Measurements from ENCODE around the gene NUDT1.
A peak's percentile ranks its signal among the peaks of the same experiment; 100 is the strongest.

Gene NUDT1

DNA sequence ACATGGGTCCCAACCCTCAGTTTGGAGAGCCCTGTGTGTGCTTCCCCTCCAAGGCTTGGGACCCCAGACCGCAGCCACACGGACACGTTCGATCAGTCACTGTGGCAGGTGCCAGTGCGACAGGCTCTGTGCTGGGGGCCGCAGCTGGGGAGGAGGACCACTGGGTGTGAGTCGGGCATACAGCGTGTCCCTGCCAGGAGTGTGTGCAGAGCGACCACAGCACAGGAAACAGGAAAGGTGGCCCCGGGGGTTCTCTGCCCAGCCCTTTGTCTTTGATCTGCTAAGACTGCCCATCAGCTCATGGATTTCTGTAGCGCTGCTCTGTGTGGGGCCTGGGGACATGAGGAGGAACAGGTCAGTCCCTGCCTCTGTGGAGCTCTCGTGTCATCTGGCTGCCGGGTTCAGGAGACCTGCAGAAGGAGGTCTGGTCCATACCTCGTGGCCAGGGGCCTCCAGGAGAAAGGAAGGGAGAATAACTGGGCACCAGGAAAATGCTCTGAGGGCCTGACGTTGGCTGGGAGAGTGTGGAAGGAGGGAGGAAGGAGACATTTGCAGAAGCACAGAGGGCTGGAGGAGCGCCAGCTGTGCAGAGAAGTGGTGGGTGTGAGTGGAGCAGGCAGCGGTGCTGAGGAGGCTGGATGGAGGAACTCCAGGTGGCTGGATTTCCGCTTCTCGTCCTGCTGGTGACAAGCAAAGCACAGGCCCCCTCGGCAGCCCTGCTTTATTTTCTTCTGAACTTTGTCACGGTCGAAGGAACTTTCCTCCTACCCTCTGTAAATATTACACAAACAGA, 4.1 kb downstream of the NUDT1 start:
- H4K8ac ChIP-seq (ENCODE audit: low read depth, low read length), result no peak overlapping the region
- H3K9ac ChIP-seq (ENCODE audit: low read length), result no peak overlapping the region
- no peaks in the 10 kb centered on the region for H3K27me3 ChIP-seq (ENCODE audit: insufficient read depth, low read length)
- H2AK5ac ChIP-seq (ENCODE audit: low read length), result no peak overlapping the region
- no peak overlapping the region for H2BK5ac ChIP-seq (ENCODE audit: low read depth, low read length, poor library complexity)
- no CpG with 5 or more reads among the region's 22 CpGs for WGBS (ENCODE audit: extremely low coverage, insufficient coverage, insufficient read length)
- no peak overlapping the region for H3K27ac ChIP-seq (ENCODE audit: low read depth, low read length)
- H3K36me3 ChIP-seq (ENCODE audit: control insufficient read depth in 1 of 2, insufficient read depth in 2 of 2, low read length in 2 of 2), result peaks cover 3 to 12% of the 10 kb centered on the region in 2 experiments
- no peaks in the 10 kb centered on the region for H3K9me3 ChIP-seq (ENCODE audit: insufficient read depth, low read depth, low read length)
- no peak overlapping the region for H2BK12ac ChIP-seq (ENCODE audit: low read length)
- H3K4me1 ChIP-seq (ENCODE audit: control insufficient read depth in 1 of 2, insufficient read depth in 2 of 2, low read length in 2 of 2), result peaks cover 7 to 8% of the 10 kb centered on the region in 2 experiments
- H3K14ac ChIP-seq (ENCODE audit: low read length), result no peak overlapping the region
- peaks cover 9% of the 10 kb centered on the region for H3K79me1 ChIP-seq (ENCODE audit: low read length)
- no peak overlapping the region for H4K12ac ChIP-seq (ENCODE audit: low read depth, low read length)
- no peak overlapping the region for H3K23ac ChIP-seq (ENCODE audit: low read length)
- no peak overlapping the region for H3K18ac ChIP-seq (ENCODE audit: low read length)
- H2AFZ ChIP-seq (ENCODE audit: insufficient read depth, low read length, poor library complexity), result no peak overlapping the region
- no peak overlapping the region for H2BK120ac ChIP-seq (ENCODE audit: insufficient read depth, low read length, poor library complexity)
- H3K4me2 ChIP-seq (ENCODE audit: low read length), result no peak overlapping the region
- H3K79me2 ChIP-seq (ENCODE audit: control insufficient read depth, insufficient read depth, low read length, poor library complexity), result peaks cover 6% of the 10 kb centered on the region
- no peak overlapping the region for H4K91ac ChIP-seq (ENCODE audit: low read depth, low read length)
- DNase-seq, result no peak
- H3K4me3 ChIP-seq (ENCODE audit: low read depth, low read length), result no peak overlapping the region
- no peak overlapping the region for H3K4ac ChIP-seq (ENCODE audit: low read depth, low read length)

DNA sequence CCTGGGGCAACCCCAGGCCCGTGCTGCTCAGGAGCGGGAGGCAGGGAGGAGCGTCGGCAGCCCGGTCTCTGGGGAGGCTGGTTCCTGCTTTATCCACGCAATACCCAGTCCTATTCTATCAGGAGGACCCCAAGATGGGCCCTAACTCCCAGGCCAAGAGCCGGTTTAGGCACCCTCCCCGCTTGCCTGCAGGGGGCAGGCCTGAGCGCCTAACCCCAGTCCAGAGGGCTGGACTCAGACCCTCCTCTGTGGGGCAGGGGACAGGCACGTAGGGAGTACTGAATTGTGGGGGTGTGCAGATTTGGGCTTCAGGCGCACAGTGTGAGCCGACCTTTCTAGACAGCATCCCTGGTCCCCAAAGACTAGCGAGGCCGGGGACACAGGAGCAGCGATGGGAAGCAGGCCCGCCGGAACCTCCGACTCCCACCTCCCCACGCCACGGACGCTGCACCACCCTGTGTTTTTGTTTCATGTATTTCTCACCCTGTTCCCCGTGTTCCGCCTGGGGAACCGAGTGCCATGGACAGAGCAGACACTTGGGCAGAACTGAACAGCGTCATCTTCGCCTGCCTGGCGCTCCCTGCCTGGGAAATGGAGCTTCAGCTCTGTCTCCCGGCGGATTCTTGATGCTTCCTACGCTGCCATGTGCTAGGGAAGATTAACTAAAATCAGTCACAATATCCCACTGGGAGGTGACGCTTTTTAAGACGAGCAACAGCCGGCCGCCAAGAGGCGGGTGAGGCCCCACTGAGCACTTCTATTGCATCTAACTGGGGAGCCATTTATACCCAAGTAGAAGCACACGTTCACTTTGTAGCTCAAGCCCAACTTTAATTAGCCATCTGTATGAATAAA, 5.3 kb downstream of the NUDT1 start:
- Histone ChIP-seq H4K12ac (ENCODE audit: low read depth, low read length) (no peak overlapping the region), H3K14ac (ENCODE audit: low read length) (no peak overlapping the region), H4K91ac (ENCODE audit: low read depth, low read length) (no peak overlapping the region), H4K8ac (ENCODE audit: low read depth, low read length) (no peak overlapping the region), H3K18ac (ENCODE audit: low read length) (no peak overlapping the region), H3K9me3 (ENCODE audit: insufficient read depth, low read depth, low read length) (no peaks in the 10 kb centered on the region), H3K4ac (ENCODE audit: low read depth, low read length) (no peak overlapping the region), H3K9ac (ENCODE audit: low read length) (no peak overlapping the region), H2AFZ (ENCODE audit: insufficient read depth, low read length, poor library complexity) (no peak overlapping the region), H2AK5ac (ENCODE audit: low read length) (no peak overlapping the region), H3K4me1 (ENCODE audit: control insufficient read depth in 1 of 2, insufficient read depth in 2 of 2, low read length in 2 of 2) (peaks cover 4 to 5% of the 10 kb centered on the region in 2 experiments), H3K79me1 (ENCODE audit: low read length) (peaks cover 2% of the 10 kb centered on the region), H2BK12ac (ENCODE audit: low read length) (no peak overlapping the region), H3K36me3 (ENCODE audit: control insufficient read depth in 1 of 2, insufficient read depth in 2 of 2, low read length in 2 of 2) (peaks cover 6 to 18% of the 10 kb centered on the region in 2 experiments), H3K27ac (ENCODE audit: low read depth, low read length) (no peak overlapping the region), H3K4me2 (ENCODE audit: low read length) (no peak overlapping the region), H2BK120ac (ENCODE audit: insufficient read depth, low read length, poor library complexity) (no peak overlapping the region), H3K4me3 (ENCODE audit: low read depth, low read length) (no peak overlapping the region), H3K23ac (ENCODE audit: low read length) (no peak overlapping the region), H2BK5ac (ENCODE audit: low read depth, low read length, poor library complexity) (no peak overlapping the region), H3K27me3 (ENCODE audit: insufficient read depth, low read length) (no peaks in the 10 kb centered on the region), H3K79me2 (ENCODE audit: control insufficient read depth, insufficient read depth, low read length, poor library complexity) (no peaks in the 10 kb centered on the region)
- DNase-seq, result peak in 1 of 2 donors; percentile 30
- no CpG with 5 or more reads among the region's 36 CpGs for WGBS (ENCODE audit: extremely low coverage, insufficient coverage, insufficient read length)

DNA sequence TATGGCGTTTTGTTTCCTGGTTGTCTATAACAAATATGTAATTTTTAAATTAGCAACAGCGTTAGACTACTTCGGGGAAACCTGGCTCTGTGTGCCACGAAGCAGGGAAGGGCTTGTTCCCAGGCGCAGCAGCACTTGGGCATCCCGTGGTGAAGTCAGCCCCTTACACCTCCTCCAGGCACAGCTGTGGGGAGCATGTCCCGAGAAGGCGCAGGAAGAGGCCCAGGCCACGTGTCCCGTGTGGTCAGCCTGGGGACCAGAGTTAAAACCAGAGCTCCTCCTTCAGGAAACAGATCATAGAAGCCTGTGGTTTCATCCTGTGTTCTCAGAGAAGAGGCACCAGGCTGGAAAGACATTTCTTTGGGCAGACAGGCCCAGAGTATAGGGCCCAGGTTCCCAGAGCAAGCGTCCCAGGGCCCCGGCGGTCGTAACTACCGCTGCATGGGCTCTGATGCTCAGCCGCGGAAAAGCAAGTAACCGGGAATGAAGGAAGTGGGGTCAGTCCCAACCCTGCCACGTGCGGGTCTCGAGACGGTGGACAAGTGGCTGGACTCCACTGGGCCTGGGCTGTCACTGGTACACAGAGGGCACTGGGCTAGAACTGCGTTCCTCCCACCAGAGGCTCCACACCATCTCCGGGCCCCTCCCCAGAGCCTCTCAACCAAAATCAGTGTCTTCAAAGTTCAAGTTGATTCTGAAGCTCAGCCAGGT, 7.1 kb downstream of the NUDT1 start:
- Histone ChIP-seq H3K79me1 (ENCODE audit: low read length) (peaks cover 2% of the 10 kb centered on the region), H3K27ac (ENCODE audit: low read depth, low read length) (peak overlapping the region; percentile 2), H2AFZ (ENCODE audit: insufficient read depth, low read length, poor library complexity) (no peak overlapping the region), H3K9ac (ENCODE audit: low read length) (no peak overlapping the region), H3K18ac (ENCODE audit: low read length) (no peak overlapping the region), H4K12ac (ENCODE audit: low read depth, low read length) (no peak overlapping the region), H2BK120ac (ENCODE audit: insufficient read depth, low read length, poor library complexity) (no peak overlapping the region), H3K4me2 (ENCODE audit: low read length) (no peak overlapping the region), H3K14ac (ENCODE audit: low read length) (no peak overlapping the region), H3K79me2 (ENCODE audit: control insufficient read depth, insufficient read depth, low read length, poor library complexity) (no peaks in the 10 kb centered on the region), H3K36me3 (ENCODE audit: control insufficient read depth in 1 of 2, insufficient read depth in 2 of 2, low read length in 2 of 2) (peaks cover 6 to 27% of the 10 kb centered on the region in 2 experiments), H2BK12ac (ENCODE audit: low read length) (no peak overlapping the region), H3K27me3 (ENCODE audit: insufficient read depth, low read length) (no peaks in the 10 kb centered on the region), H3K4me1 (ENCODE audit: control insufficient read depth in 1 of 2, insufficient read depth in 2 of 2, low read length in 2 of 2) (no peaks in the 10 kb centered on the region), H3K4ac (ENCODE audit: low read depth, low read length) (no peak overlapping the region), H2BK5ac (ENCODE audit: low read depth, low read length, poor library complexity) (no peak overlapping the region), H2AK5ac (ENCODE audit: low read length) (no peak overlapping the region), H3K4me3 (ENCODE audit: low read depth, low read length) (no peak overlapping the region), H3K9me3 (ENCODE audit: insufficient read depth, low read depth, low read length) (no peaks in the 10 kb centered on the region), H4K91ac (ENCODE audit: low read depth, low read length) (no peak overlapping the region), H4K8ac (ENCODE audit: low read depth, low read length) (no peak overlapping the region), H3K23ac (ENCODE audit: low read length) (no peak overlapping the region)
- WGBS (ENCODE audit: extremely low coverage, insufficient coverage, insufficient read length), result no CpG with 5 or more reads among the region's 24 CpGs
- DNase-seq, result peak; percentile 4 to 38

DNA sequence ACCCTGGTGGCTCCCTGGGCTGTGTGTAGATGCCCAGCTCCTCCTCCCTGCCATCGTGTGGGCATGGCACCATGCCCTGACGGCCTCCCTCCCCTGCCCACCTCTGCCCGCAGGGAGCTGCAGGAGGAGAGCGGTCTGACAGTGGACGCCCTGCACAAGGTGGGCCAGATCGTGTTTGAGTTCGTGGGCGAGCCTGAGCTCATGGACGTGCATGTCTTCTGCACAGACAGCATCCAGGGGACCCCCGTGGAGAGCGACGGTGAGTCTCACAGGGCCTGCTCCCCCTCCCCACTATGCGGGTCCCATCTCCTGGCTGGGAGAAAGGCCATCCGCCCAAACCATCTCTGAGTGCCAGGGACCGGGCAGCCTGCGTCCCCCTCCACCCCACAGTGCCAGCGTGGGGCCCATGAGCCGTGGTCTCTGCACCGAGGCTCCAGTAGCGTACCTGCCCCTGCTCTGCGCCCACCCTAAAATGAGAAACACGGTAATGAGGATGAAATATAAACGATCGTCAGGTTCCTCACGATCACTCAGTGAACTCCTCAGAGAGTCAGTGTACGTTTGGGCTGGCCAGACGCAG, 7.8 kb downstream of the NUDT1 start:
- Histone ChIP-seq H2BK12ac (ENCODE audit: low read length) (no peak overlapping the region), H3K18ac (ENCODE audit: low read length) (no peak overlapping the region), H3K9me3 (ENCODE audit: insufficient read depth, low read depth, low read length) (no peaks in the 10 kb centered on the region), H3K4me1 (ENCODE audit: control insufficient read depth in 1 of 2, insufficient read depth in 2 of 2, low read length in 2 of 2) (no peaks in the 10 kb centered on the region), H4K12ac (ENCODE audit: low read depth, low read length) (no peak overlapping the region), H3K14ac (ENCODE audit: low read length) (no peak overlapping the region), H3K79me2 (ENCODE audit: control insufficient read depth, insufficient read depth, low read length, poor library complexity) (no peaks in the 10 kb centered on the region), H3K4me3 (ENCODE audit: low read depth, low read length) (no peak overlapping the region), H4K8ac (ENCODE audit: low read depth, low read length) (no peak overlapping the region), H3K9ac (ENCODE audit: low read length) (no peak overlapping the region), H3K27ac (ENCODE audit: low read depth, low read length) (no peak overlapping the region), H2BK5ac (ENCODE audit: low read depth, low read length, poor library complexity) (no peak overlapping the region), H3K27me3 (ENCODE audit: insufficient read depth, low read length) (no peaks in the 10 kb centered on the region), H2BK120ac (ENCODE audit: insufficient read depth, low read length, poor library complexity) (no peak overlapping the region), H3K23ac (ENCODE audit: low read length) (no peak overlapping the region), H3K4ac (ENCODE audit: low read depth, low read length) (no peak overlapping the region), H4K91ac (ENCODE audit: low read depth, low read length) (no peak overlapping the region), H3K79me1 (ENCODE audit: low read length) (peaks cover 2% of the 10 kb centered on the region), H3K4me2 (ENCODE audit: low read length) (no peak overlapping the region), H2AFZ (ENCODE audit: insufficient read depth, low read length, poor library complexity) (no peak overlapping the region), H2AK5ac (ENCODE audit: low read length) (no peak overlapping the region), H3K36me3 (ENCODE audit: control insufficient read depth in 1 of 2, insufficient read depth in 2 of 2, low read length in 2 of 2) (peaks cover 9 to 32% of the 10 kb centered on the region in 2 experiments)
- WGBS (ENCODE audit: extremely low coverage, insufficient coverage, insufficient read length), result no CpG with 5 or more reads among the region's 27 CpGs
- DNase-seq, result no peak

Measured in trophoblast cell (in vitro differentiated cells and primary cell).